VCaP (cell line): Measurements from ENCODE around the gene AVPR1B.

Experiments used
- H3K27ac ChIP-seq: fragments of 450-650 bp; 2 replicates; pipeline ENCODE4 v1.5.1; 2017
- TF ChIP-seq, protein P1 (sequence below): fragments of 450-650 bp; conservative IDR thresholded peaks from 2 replicates; pipeline ENCODE4 v1.5.1; 2017; ENCODE audit warnings: mild to moderate bottlenecking, moderate library complexity

The AVPR1B gene

DNA sequence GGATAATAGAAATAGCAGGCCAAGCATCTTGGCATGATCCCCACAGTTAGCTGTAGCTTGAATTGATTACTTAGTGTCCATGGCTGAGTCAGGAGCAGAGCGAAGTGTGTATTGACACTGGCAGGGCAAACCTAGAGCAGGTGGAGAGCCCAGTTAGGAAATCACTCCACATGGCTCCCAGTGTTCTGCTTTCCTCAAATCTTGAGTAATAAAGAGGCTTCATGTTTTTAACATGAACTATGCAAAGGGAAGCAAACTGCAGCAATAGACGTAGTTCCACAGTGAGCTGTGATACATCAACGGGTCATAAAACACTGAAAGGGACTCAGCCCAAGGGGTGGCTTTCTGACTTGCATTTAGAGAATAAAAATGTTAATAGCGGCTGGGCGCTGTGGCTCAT is 35.3 kb downstream of the AVPR1B start:
- no peak overlapping the region for H3K27ac ChIP-seq

DNA sequence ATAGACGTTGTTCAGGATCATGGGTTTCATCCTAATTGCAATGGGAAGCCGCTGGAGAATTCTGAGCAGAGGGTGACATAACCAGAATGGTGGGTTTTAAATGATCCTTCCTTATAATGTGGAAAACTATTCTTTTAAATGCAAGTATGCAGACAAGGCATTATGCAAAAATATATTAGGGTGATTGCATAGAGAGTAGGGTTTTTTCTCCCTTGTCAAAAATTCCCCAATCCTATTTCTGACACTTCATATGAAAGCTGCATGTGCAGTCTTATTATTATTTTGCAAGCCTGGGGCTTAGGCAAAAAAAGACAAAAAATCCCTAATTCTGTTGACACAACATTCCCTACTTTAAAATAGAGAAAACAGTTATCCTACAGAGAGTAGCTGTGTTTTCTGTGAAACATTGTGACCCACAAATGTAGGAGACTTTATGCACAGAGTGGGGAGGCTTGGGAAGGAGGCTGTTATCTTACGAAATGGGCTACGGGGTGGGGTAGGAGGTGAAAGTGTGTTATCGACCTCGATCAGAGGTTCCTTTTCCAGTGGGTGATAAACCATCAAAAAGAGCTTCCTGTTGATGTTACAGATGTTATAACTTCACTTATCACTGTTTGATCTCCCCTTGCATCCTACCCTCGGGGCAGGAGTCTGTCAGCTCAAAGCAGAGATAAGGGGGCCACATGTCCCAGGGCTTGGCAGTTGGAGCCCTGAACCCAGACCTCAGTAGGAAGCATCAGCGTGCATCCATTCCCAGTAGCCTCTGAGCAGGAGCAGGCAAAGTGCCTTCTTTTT is 37.0 kb downstream of the AVPR1B start:
- TF ChIP-seq, protein P1, sequence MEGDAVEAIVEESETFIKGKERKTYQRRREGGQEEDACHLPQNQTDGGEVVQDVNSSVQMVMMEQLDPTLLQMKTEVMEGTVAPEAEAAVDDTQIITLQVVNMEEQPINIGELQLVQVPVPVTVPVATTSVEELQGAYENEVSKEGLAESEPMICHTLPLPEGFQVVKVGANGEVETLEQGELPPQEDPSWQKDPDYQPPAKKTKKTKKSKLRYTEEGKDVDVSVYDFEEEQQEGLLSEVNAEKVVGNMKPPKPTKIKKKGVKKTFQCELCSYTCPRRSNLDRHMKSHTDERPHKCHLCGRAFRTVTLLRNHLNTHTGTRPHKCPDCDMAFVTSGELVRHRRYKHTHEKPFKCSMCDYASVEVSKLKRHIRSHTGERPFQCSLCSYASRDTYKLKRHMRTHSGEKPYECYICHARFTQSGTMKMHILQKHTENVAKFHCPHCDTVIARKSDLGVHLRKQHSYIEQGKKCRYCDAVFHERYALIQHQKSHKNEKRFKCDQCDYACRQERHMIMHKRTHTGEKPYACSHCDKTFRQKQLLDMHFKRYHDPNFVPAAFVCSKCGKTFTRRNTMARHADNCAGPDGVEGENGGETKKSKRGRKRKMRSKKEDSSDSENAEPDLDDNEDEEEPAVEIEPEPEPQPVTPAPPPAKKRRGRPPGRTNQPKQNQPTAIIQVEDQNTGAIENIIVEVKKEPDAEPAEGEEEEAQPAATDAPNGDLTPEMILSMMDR: no peak
- no peak overlapping the region for H3K27ac ChIP-seq

More for the DNA sequence above, 35.3 kb downstream of the AVPR1B start:
- TF ChIP-seq, protein P1: no peak

DNA sequence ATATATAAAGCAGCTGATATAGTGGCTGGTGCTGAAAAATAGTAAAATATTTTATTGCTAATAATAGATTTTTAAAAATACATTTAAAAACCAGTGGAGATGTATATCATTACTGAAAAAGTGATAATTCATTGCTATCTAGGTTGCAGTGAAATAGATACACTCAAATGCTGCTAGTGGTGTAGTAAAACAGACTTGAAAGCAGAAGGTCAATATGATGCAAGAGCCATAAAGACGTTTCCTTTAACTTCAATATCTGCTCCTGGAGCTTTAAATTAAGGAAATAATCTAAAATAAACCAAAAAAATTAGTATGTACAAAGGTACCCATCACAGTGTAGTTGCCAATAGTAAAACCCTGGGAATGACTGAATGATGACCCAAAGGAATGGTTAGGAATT is 38.1 kb downstream of the AVPR1B start:
- TF ChIP-seq, protein P1: no peak

DNA sequence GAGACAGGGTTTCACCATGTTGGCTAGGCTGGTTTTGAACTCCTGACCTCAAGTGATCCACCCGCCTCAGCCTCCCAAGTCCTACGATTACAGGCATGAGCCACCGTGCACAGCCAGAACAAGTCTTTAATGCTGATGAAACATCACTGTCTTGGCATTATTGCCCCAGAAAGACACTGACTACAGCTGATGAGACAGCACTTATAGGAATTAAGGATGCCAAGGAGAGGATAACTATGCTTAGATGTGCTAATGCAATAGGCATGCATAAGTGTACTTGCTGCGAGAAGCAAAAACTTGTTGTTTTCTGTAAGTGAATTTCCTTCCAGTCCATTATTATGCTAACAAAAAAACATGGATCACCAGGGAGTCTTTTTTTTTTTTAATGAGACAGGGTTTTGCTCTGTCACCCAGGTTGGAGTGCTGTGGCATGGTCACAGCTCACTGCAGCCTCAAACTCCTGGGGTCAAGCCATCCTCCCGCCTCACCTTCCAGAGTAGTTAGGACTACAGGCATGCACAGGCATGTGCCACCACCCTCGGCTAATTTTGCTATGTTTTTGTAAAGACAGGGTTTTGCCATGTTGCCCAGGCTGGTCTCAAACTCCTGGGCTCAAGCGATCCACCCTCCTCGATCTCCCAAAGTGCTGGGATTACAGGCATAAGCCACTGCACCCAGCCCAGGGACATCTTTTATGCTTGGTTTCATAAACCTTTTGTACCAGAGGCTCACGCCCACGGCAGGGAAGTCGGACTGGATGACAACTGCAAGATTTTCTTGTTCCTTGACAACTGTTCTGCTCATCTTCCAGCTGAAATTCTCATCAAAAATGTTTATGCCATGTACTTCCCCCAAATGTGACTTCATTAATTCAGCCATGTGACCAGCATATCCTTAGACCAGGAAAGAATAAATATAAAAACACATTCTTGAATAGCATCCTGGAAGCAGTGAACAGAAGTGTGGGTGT is 41.1 kb downstream of the AVPR1B start:
- no peak overlapping the region for H3K27ac ChIP-seq
- TF ChIP-seq, protein P1: no peak

More for the DNA sequence above, 38.1 kb downstream of the AVPR1B start:
- H3K27ac ChIP-seq: no peak overlapping the region

DNA sequence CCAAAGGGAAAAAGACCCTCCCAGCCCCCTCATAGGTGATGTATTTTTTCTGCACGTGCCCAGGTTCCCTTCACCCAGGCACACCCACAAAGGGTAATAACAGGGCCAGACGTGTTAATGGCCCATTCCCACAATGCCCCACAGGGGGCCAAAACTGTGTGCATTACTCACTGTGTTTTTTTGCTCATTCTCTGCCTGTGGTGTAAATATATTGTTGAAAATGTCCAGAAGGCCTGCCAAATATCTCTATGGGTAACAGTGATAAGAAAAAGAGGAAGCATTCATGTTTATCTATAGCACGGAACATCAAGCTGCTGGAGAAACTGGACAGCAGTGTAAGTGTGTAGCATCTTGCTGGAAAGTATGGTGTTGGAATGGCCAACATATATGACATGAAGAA is 42.3 kb downstream of the AVPR1B start:
- TF ChIP-seq, protein P1: no peak
- H3K27ac ChIP-seq: no peak overlapping the region

DNA sequence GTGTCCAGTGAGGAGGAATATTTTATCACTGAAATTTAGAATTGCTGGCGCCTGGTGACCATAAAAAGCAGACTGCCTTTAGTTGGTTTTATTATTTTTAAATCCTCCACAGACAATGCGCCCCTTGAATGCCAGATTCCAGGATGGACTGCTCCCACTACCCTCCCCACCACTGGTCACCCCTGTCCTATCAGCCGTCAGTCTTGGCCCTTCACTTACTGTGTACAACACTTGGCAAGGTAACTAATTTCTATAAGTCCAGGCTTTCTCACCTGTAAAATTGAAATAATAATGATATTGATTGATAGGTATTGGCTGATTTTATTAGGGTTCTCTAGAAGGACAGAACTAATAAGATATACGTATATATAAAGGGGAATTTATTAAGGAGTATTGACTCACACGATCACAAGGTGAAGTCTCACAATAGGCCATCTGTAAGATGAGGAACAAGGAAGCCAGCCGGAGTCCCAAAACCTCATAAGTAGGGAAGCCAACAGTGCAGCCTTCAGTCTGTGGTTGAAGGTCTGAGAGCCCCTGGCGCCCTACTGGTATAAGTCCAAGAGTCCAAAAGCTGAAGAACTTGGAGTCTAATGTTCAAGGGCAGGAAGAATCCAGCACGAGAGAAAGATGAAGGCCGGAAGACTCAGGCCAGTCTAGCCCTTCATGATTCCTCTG is 46.4 kb downstream of the AVPR1B start:
- no peak overlapping the region for H3K27ac ChIP-seq
- TF ChIP-seq, protein P1: no peak

DNA sequence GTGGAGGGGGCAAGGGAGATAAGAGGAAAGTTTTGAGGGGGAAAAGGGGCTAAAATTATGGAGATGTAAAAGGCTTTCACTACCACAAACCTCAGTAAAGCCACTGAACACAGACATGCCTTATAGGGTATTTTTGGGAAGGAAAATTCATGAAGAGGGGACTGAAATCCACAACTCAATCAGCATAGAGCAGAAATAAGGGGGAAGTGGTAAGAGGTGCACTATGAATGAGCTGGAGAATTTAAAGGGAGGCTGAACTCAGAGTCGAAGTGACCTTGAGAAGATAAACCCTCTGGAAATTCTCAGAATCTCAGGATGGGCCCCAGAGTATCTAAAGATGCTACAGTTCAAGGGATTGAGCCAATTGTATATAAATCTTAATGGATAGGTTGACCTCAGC is 48.9 kb downstream of the AVPR1B start:
- TF ChIP-seq, protein P1: no peak

More for the DNA sequence above, 48.9 kb downstream of the AVPR1B start:
- no peak overlapping the region for H3K27ac ChIP-seq
